DND-41 (cell line): ENCODE results near the gene THSD7A.
A peak's percentile ranks its signal among the peaks of the same experiment; 100 is the strongest.

ENCODE experiments used
- ATAC-seq: fragments of 200-7000 bp; cut with Tn5 transposase; 3 replicates; pipeline ENCODE4 v1.9.1; 2021; ENCODE audit warnings: low read depth; ENCODE audit not compliant: insufficient read depth
- DNase-seq: peaks from one replicate; pipeline ENCODE4 v3.0.0-alpha.2; 2020
- H2AFZ ChIP-seq: 2 replicates; pipeline ENCODE4 v1.6.0; 2012; ENCODE audit warnings: low read depth, low read length
- H3K27ac ChIP-seq: 2 replicates; pipeline ENCODE4 v1.5.1; 2012; ENCODE audit warnings: low read length, inconsistent platforms
- H3K27me3 ChIP-seq: fragments of 200-600 bp; sonication (generic); 2 replicates; pipeline ENCODE4 v1.6.0; 2012; ENCODE audit warnings: low read length, mild to moderate bottlenecking, inconsistent platforms; ENCODE audit not compliant: insufficient read depth, poor library complexity
- H3K36me3 ChIP-seq: 2 replicates; pipeline ENCODE4 v1.5.1; 2012; ENCODE audit warnings: low read length, inconsistent platforms; ENCODE audit not compliant: insufficient read depth
- H3K4me1 ChIP-seq: 2 replicates; pipeline ENCODE4 v1.5.1; 2012; ENCODE audit warnings: mild to moderate bottlenecking, low read length; ENCODE audit not compliant: insufficient read depth
- H3K4me2 ChIP-seq: 2 replicates; pipeline ENCODE4 v1.6.0; 2012; ENCODE audit warnings: mild to moderate bottlenecking, moderate library complexity, low read length, inconsistent platforms; ENCODE audit not compliant: insufficient read depth
- H3K4me3 ChIP-seq, 2 experiments: fragments of 200-600 bp in 1 of 2; shearing (Covaris generic) in 1 of 2; 2 replicates each; pipeline ENCODE4 v1.5.1; 2012 to 2016; ENCODE audit warnings: inconsistent platforms in 2 of 2, low read length in 2 of 2, mild to moderate bottlenecking in 2 of 2, low read depth in 1 of 2, moderate library complexity in 1 of 2
- H3K79me2 ChIP-seq: 2 replicates; pipeline ENCODE4 v1.6.0; 2012; ENCODE audit warnings: low read length, inconsistent platforms; ENCODE audit not compliant: insufficient read depth
- H3K9ac ChIP-seq: 2 replicates; pipeline ENCODE4 v1.6.0; 2012; ENCODE audit warnings: low read depth, mild to moderate bottlenecking, inconsistent platforms, low read length, moderate library complexity
- H3K9me3 ChIP-seq: 2 replicates; pipeline ENCODE4 v1.5.1; 2012; ENCODE audit warnings: low read length, moderate library complexity, mild to moderate bottlenecking, inconsistent platforms; ENCODE audit not compliant: insufficient read depth, severe bottlenecking
- H4K20me1 ChIP-seq: 2 replicates; pipeline ENCODE4 v1.6.0; 2012; ENCODE audit warnings: low read length; ENCODE audit not compliant: insufficient read depth
- CTCF ChIP-seq: IDR thresholded peaks from 2 replicates; pipeline ENCODE4 v1.5.1; 2012; ENCODE audit warnings: borderline replicate concordance, low read length, moderate library complexity, mild to moderate bottlenecking; ENCODE audit not compliant: poor library complexity, severe bottlenecking; ENCODE audit errors: extremely low read depth
- EZH2 ChIP-seq: IDR thresholded peaks from 3 replicates; pipeline ENCODE4 v1.6.1; 2012; ENCODE audit warnings: borderline replicate concordance, low read depth, mild to moderate bottlenecking, moderate library complexity, low read length, inconsistent platforms; ENCODE audit not compliant: severe bottlenecking

THSD7A gene

GRCh38 chr7:11540271-11540761 lies 291.7 kb downstream of the THSD7A start:
- Histone ChIP-seq H3K27ac (peak overlapping the region; percentile 68), H3K27me3 (no peaks in the 10 kb centered on the region), H3K4me1 (peaks cover 12% of the 10 kb centered on the region; the same call in 1 of the 2 replicates), H2AFZ (no peak overlapping the region), H3K79me2 (no peaks in the 10 kb centered on the region), H4K20me1 (no peaks in the 10 kb centered on the region), H3K36me3 (no peaks in the 10 kb centered on the region), H3K4me2 (no peak overlapping the region), H3K4me3 (no peak overlapping the region), H3K9ac (peak overlapping the region; percentile 27; the same call in 1 of the 2 replicates), H3K9me3 (no peaks in the 10 kb centered on the region)
- DNase-seq (peak; percentile 15), ATAC-seq (peak; percentile 72)
- no peak for TF ChIP-seq CTCF

- Histone ChIP-seq H3K36me3 (no peaks in the 10 kb centered on the region), H3K4me2 (no peak overlapping the region), H3K9ac (peak overlapping the region; percentile 27; the same call in 1 of the 2 replicates), H3K27me3 (no peaks in the 10 kb centered on the region), H3K4me1 (peaks cover 12% of the 10 kb centered on the region; the same call in 1 of the 2 replicates), H3K9me3 (no peaks in the 10 kb centered on the region), H4K20me1 (no peaks in the 10 kb centered on the region), H3K79me2 (no peaks in the 10 kb centered on the region), H3K27ac (peak overlapping the region; percentile 68), H2AFZ (no peak overlapping the region), H3K4me3 (no peak overlapping the region)
- no peak for TF ChIP-seq EZH2
- no peak for TF ChIP-seq CTCF
- DNase-seq (no peak), ATAC-seq (no peak)
Measured at GRCh38 chr7:11539853-11540252, 292.1 kb downstream of the THSD7A start.

GRCh38 chr7:11538751-11539299 lies 293.2 kb downstream of the THSD7A start:
- TF ChIP-seq EZH2: no peak
- no peak for TF ChIP-seq CTCF
- Histone ChIP-seq H2AFZ (no peak overlapping the region), H3K4me1 (peaks cover 12% of the 10 kb centered on the region; the same call in 1 of the 2 replicates), H4K20me1 (no peaks in the 10 kb centered on the region), H3K9me3 (no peaks in the 10 kb centered on the region), H3K27ac (peak overlapping the region; percentile 68; the same call in 1 of the 2 replicates), H3K4me3 (no peak overlapping the region), H3K36me3 (no peaks in the 10 kb centered on the region), H3K27me3 (no peaks in the 10 kb centered on the region), H3K4me2 (no peak overlapping the region), H3K79me2 (no peaks in the 10 kb centered on the region), H3K9ac (no peak overlapping the region)
- DNase-seq: no peak
- ATAC-seq: no peak
